Measurements from ENCODE around the gene SPATA6L.

SPATA6L gene

DNA sequence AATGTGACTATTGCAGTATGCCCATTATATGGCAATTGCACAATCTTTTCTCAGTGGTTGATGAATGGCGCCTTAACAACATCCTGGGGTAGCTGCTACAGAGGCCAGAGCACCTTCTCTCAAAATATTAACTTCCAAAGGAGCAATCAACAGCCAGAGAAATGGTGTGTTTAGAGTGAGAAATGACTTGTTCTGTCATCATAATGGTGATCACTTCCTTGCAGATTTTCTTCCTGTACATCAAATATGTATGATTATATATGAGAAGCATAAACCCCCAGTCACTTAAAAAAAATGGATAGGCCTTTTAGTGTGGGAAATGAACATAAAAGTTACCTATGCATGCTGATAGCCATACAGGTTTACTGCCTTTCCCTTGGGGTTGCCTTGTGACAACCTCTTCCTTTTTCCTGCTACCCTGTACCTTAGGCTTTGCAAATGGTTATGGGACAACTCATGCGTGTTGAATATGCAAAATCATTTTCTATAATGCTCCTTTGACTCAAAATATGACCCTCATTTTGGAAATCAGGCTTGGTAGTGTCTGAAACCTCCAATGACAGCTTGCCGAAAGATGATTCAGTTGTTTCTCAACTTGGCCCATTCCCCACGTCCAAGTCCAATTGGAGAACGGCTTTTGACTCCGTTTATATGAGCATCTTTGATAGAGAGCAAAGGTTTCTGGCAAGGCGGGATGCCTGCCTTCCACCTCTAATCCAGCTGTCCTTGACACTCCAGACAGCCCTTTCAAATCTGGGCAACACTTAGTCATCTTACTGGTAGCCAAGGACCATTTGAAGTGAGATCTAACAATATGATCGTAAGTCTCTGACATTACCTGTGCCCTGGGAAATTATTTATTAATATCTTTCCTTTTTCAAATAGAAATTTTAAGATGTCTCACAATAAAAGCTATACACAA lies 106.8 kb downstream of the SPATA6L start:
- no peak overlapping the region for H3K27ac ChIP-seq (ENCODE audit: low read length)
- H3K36me3 ChIP-seq (ENCODE audit: control insufficient read depth, insufficient read depth, low read length), result no peaks in the 10 kb centered on the region
- no CpG with 5 or more reads among the region's 8 CpGs for WGBS (ENCODE audit: insufficient coverage, insufficient read length)
- H3K27me3 ChIP-seq (ENCODE audit: control insufficient read depth, insufficient read depth, low read length), result no peaks in the 10 kb centered on the region
- no peak for DNase-seq (ENCODE audit: low read depth, low spot score)
- H3K4me1 ChIP-seq (ENCODE audit: control insufficient read depth, insufficient read depth, low read length), result no peaks in the 10 kb centered on the region
- no peak overlapping the region for H3K4me3 ChIP-seq (ENCODE audit: low read length)
- no peaks in the 10 kb centered on the region for H3K9me3 ChIP-seq (ENCODE audit: control insufficient read depth, insufficient read depth, low read length)

DNA sequence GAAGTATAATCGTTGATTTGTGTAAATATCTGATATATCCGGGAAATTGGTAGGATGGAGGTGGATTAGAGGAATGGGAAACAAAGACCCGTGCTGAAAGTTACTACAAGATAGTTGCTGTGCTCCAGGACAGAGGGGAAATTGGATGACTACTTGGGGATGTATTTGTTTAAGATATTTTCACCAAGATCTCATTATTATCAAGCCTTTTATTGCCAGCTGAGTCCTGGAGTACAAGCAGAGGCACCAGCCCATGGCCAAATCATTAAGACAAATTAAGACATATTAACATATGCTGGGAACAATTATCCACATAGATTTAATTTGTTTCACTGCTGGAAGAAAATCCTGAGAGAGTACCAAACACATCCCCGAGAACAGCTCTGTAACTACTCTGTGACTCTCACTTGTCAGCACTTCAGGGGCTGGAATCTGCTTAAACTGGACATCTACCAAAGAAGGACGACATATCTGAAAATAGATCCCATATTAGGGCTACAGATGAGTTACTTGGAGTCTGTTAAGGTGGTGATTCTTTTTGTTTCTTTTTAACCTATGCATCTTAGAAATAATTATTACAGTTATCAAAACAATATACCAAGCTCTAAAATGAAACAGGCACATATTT lies 107.8 kb downstream of the SPATA6L start:
- H3K36me3 ChIP-seq (ENCODE audit: control insufficient read depth, insufficient read depth, low read length), result no peaks in the 10 kb centered on the region
- no peaks in the 10 kb centered on the region for H3K4me1 ChIP-seq (ENCODE audit: control insufficient read depth, insufficient read depth, low read length)
- WGBS (ENCODE audit: insufficient coverage, insufficient read length), result 100% methylated on average over 3 of the region's 5 CpGs
- H3K27me3 ChIP-seq (ENCODE audit: control insufficient read depth, insufficient read depth, low read length), result no peaks in the 10 kb centered on the region
- DNase-seq (ENCODE audit: low read depth, low spot score), result no peak
- H3K9me3 ChIP-seq (ENCODE audit: control insufficient read depth, insufficient read depth, low read length), result no peaks in the 10 kb centered on the region
- no peak overlapping the region for H3K27ac ChIP-seq (ENCODE audit: low read length)
- H3K4me3 ChIP-seq (ENCODE audit: low read length), result no peak overlapping the region

DNA sequence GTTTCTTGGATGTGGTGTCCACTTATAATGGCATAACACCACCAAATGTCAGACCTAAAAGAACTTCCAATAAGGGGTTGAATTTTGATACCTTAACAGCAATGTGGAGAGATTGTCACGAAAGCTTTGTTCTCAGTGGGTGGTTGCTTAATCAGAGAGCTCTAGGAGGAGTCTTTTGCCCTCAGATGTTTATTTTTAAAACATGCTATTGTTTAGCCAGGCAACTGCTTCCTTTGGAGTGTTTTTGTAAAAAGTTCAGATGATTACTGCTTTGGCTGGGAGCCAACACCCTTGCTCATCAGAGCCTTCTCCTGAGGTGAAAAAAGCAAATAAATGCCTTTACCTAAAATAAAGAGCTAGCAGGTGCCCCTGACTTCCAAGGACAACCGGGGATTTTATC lies 111.0 kb downstream of the SPATA6L start:
- no CpG with 5 or more reads among the region's 2 CpGs for WGBS (ENCODE audit: insufficient coverage, insufficient read length)
- Histone ChIP-seq H3K9me3 (ENCODE audit: control insufficient read depth, insufficient read depth, low read length) (no peaks in the 10 kb centered on the region), H3K36me3 (ENCODE audit: control insufficient read depth, insufficient read depth, low read length) (no peaks in the 10 kb centered on the region), H3K4me3 (ENCODE audit: low read length) (no peak overlapping the region), H3K4me1 (ENCODE audit: control insufficient read depth, insufficient read depth, low read length) (no peaks in the 10 kb centered on the region), H3K27ac (ENCODE audit: low read length) (no peak overlapping the region), H3K27me3 (ENCODE audit: control insufficient read depth, insufficient read depth, low read length) (no peaks in the 10 kb centered on the region)
- DNase-seq (ENCODE audit: low read depth, low spot score), result no peak

DNA sequence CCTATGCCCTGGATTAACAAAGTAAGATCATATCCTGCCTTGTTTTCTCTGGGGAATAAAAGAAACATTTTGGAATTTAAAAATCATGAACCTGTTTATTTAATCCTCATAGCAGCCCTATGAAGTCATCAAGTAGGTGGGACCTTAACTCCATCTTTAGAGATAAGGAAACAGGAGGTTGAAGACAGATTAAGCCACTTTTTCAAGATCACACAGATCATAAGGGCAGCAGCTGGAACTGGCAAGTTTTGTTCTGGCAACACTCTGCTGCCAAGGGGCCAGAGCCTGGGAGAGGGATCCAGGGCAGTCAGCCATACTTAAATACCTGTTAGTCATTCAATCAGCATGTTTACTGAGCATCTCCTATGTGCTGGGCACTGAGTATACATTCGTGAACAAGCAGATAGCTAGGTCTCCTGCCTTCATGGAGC lies 112.3 kb downstream of the SPATA6L start:
- Histone ChIP-seq H3K9me3 (ENCODE audit: control insufficient read depth, insufficient read depth, low read length) (no peaks in the 10 kb centered on the region), H3K4me3 (ENCODE audit: low read length) (no peak overlapping the region), H3K36me3 (ENCODE audit: control insufficient read depth, insufficient read depth, low read length) (no peaks in the 10 kb centered on the region), H3K27me3 (ENCODE audit: control insufficient read depth, insufficient read depth, low read length) (no peaks in the 10 kb centered on the region), H3K27ac (ENCODE audit: low read length) (no peak overlapping the region), H3K4me1 (ENCODE audit: control insufficient read depth, insufficient read depth, low read length) (no peaks in the 10 kb centered on the region)
- WGBS (ENCODE audit: insufficient coverage, insufficient read length), result no CpG with 5 or more reads among the region's 1 CpG
- DNase-seq (ENCODE audit: low read depth, low spot score), result no peak

DNA sequence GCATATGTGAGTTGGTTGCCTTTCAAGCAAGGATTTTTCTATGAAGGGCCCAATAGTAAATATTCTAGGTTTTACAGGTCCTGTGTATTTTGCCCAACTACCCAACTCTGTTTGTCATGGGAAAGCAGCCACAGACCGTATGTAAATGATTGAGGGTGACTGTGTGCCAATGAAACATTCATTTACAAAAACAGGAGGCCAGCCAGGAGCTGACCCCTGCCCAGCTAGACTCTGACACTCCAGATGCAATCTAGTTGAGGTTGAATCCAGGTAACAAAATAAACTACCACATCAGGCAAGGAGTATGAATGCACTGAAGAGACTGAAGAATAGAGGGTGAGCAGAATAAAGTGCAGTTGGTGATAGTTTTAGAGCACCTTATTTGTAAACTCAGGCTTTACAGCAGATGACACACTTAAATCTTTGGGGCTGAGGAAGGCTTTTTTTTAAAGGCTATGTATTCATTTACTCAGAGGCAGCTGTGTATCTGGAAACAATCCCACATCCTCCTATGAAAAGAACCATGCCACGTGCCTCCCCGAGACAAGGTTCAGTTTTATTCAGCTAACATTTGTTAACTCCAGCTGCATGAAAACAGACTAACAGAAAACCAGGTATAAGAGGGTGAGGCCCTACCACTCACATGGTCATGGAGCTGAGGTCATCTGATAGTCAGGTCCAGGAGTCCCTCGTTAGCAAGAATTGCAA lies 115.3 kb downstream of the SPATA6L start:
- WGBS (ENCODE audit: insufficient coverage, insufficient read length), result no CpG with 5 or more reads among the region's 4 CpGs
- no peak overlapping the region for H3K27ac ChIP-seq (ENCODE audit: low read length)
- no peaks in the 10 kb centered on the region for H3K36me3 ChIP-seq (ENCODE audit: control insufficient read depth, insufficient read depth, low read length)
- H3K4me3 ChIP-seq (ENCODE audit: low read length), result no peak overlapping the region
- no peaks in the 10 kb centered on the region for H3K4me1 ChIP-seq (ENCODE audit: control insufficient read depth, insufficient read depth, low read length)
- no peaks in the 10 kb centered on the region for H3K27me3 ChIP-seq (ENCODE audit: control insufficient read depth, insufficient read depth, low read length)
- no peak for DNase-seq (ENCODE audit: low read depth, low spot score)
- no peaks in the 10 kb centered on the region for H3K9me3 ChIP-seq (ENCODE audit: control insufficient read depth, insufficient read depth, low read length)

DNA sequence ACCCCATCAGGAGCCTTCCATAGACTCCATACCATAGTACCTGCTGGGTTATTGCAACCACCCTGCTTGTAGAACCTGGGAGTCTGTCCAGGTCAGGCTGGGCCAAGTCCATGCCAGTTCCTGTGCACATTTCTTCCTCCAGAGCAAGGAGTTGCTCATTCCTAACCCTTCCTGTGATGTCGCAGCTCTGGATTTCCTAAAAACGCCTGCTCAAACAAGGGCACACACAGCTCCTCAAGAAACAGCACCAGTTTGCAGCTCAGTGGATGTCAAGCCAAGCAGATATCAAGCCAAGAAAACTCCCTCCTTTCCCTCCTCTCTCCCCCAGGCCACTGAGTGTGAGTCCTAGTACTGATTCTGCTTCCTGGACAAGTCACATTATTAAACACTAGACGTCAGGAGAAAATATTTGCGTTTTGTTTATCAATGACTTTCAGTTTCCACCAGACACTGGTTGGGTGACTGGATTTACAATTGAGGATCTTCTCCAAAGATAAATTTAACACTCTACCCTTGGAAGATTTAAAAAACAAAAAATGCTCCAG lies 116.5 kb downstream of the SPATA6L start:
- no peaks in the 10 kb centered on the region for H3K9me3 ChIP-seq (ENCODE audit: control insufficient read depth, insufficient read depth, low read length)
- WGBS (ENCODE audit: insufficient coverage, insufficient read length), result no CpG with 5 or more reads among the region's 4 CpGs
- DNase-seq (ENCODE audit: low read depth, low spot score), result no peak
- H3K4me3 ChIP-seq (ENCODE audit: low read length), result no peak overlapping the region
- no peaks in the 10 kb centered on the region for H3K4me1 ChIP-seq (ENCODE audit: control insufficient read depth, insufficient read depth, low read length)
- no peaks in the 10 kb centered on the region for H3K36me3 ChIP-seq (ENCODE audit: control insufficient read depth, insufficient read depth, low read length)
- no peaks in the 10 kb centered on the region for H3K27me3 ChIP-seq (ENCODE audit: control insufficient read depth, insufficient read depth, low read length)
- no peak overlapping the region for H3K27ac ChIP-seq (ENCODE audit: low read length)

DNA sequence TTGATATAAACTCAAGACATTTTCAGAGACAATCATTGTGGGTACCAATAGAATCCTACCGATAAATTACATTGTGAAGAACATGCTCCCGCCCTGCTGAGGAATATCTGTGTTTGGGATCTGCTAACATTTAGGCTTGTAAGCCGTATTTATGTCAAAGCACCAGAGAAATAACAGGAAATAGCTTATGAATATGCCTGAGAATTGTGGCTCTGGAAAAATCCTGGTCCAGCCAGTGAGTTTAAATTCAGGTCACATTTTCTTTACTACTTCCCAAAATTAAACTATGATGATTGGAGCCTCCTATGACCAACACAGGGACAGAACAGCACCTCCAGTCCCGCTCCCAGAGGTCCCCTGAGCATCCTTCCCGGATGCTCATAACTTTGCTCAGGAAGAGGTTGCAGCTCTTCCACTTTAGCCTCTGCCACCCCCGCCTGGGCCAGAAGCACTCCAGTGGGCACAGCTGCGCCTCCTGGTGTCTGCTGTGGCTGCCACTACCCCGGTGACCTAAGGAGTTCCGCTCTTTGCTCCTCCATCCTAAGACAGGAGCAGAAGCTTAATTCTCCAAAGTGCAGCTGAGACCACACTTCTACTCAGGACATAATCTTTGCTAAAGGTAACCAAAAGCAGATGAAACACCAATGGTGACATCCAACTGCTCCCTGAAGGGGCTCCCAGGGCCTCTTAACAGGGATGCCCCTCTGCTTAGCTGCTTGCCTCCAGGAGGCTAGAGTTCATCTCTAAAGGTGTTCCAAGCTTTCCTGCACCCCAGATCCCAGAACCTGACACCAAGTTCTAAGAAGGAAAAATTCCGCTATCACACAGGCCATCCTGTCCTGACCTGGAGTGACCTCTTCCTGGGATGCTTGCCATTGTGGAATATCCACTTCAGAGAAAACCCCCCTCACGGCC lies 117.2 kb downstream of the SPATA6L start:
- no peaks in the 10 kb centered on the region for H3K36me3 ChIP-seq (ENCODE audit: control insufficient read depth, insufficient read depth, low read length)
- H3K4me3 ChIP-seq (ENCODE audit: low read length), result no peak overlapping the region
- no peak overlapping the region for H3K27ac ChIP-seq (ENCODE audit: low read length)
- H3K27me3 ChIP-seq (ENCODE audit: control insufficient read depth, insufficient read depth, low read length), result no peaks in the 10 kb centered on the region
- H3K9me3 ChIP-seq (ENCODE audit: control insufficient read depth, insufficient read depth, low read length), result no peaks in the 10 kb centered on the region
- WGBS (ENCODE audit: insufficient coverage, insufficient read length), result no CpG with 5 or more reads among the region's 11 CpGs
- DNase-seq (ENCODE audit: low read depth, low spot score), result peak; percentile 43
- no peaks in the 10 kb centered on the region for H3K4me1 ChIP-seq (ENCODE audit: control insufficient read depth, insufficient read depth, low read length)
